Activated gamma-delta T cell treated with Interleukin-2 at 50 U/mL for 16 hours (primary cell): ENCODE results near the gene RAB7A.
"Not testable (repeated sequence)": the region's sequence is repeated elsewhere in the genome, so short reads cannot be mapped to it uniquely, and the experiment has no call there.

Experiments
- DNase-seq: peaks from one replicate; pipeline ENCODE4 v3.0.0-alpha.2; 2020

The RAB7A gene

GRCh38 chr3:128824132-128824850, 98.3 kb downstream of the RAB7A start:
- no peak for DNase-seq

GRCh38 chr3:128825117-128825725, 99.2 kb downstream of the RAB7A start:
- no peak for DNase-seq

DNA sequence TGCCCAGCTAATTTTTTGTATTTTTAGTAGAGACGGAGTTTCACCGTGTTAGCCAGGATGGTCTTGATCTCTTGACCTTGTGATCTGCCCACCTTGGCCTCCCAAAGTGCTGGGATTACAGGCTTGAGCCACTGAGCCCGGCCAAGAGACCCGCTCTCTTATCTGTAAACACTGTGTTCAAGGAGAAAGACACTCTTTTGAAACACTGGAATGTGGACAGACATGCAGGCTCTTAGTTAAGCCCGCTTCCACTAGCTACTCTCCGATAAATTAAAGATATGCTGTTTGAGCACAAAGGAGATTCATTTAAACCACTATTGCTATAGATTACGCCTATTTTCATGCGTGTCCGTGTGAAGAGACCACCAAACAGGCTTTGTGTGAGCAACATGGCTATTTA, 103.1 kb downstream of the RAB7A start:
- not testable (repeated sequence) for DNase-seq

- DNase-seq: not testable (repeated sequence)
Measured at GRCh38 chr3:128829925-128830625, 104.1 kb downstream of the RAB7A start.

DNA sequence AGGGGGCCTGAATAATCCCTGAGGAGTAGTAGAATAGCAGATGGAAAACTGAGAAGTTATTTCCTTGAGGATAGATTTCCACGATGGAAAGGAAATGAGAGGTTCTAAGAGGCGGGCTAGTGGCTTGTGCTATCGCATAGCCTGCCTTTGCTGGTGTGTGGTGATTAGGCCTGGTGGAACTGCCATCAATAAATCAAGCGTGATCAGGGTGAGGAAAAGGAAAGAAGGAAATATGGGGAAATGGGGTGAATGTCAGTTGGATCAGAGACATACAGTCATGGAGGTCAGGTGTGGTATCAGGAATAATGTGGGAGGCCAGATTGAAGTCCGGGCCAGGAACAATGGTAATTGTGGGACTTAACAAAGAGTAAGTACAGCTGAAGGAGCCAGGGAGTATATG, 104.8 kb downstream of the RAB7A start:
- DNase-seq: not testable (repeated sequence)

DNA sequence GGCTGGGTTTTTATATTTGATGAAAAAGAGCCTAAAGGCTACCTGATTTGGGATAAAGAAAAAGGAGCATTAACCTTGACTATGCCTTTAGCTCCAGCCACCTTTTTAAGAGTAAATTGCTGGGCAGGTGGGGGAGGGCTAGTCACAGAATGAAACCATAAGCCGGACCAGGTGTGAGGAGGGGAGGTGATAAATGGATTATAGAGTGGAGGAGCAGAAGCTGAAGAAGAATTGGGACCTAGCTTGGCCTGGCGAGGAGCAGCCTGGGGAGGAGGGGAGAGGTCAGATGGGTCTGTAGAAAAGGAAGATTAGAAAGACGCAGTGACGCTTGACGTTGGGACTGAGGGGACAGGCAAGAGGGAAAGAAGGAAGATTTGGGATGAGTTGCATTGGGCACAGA, 107.0 kb downstream of the RAB7A start:
- DNase-seq: not testable (repeated sequence)

DNA sequence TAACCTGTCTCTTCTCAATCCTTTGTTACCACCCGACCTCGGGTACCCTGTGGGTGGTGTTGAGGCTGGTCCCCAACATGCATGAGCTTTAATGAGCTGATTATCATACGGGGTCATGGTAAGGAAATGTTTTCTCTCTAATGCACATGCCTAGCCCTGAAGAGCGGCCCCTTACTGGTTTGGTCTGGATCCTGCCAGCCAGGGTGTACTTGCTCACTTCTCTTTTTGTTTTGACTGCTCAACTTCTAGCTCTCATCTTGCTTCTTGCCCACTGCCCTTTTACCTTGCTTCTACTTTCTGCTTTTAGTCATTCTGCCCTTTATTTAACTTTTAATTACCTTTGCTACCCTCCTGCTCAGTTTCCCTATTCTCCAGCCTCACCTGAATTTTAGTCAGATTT, 109.1 kb downstream of the RAB7A start:
- DNase-seq: no peak

- DNase-seq: no peak
Measured at GRCh38 chr3:128841926-128842920, 116.2 kb downstream of the RAB7A start.

GRCh38 chr3:128844502-128844901, 118.5 kb downstream of the RAB7A start:
- no peak for DNase-seq

- DNase-seq: no peak
Measured at GRCh38 chr3:128845119-128845777, 119.3 kb downstream of the RAB7A start.

GRCh38 chr3:128845778-128846485, 119.9 kb downstream of the RAB7A start:
- DNase-seq: peak; percentile 70

DNA sequence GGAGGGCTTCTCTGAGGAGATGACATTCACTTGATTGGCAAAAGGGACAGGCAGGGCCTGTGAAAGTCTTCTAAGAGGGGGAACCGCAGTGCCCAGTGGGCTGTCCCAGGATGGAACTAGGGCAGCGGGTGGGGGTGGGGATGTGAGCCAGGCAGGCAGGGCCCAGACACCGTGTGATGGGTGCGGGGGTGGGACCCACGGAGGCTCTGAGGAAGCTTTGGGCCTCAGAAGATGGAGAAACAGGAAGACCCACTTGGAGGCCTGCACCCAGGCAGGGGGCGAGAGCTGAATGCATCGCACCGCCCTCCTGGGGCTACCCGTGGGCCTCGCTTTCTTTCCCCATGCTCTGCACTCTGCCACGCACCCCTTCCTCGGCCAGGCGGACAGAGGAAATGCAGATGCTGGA, 120.5 kb downstream of the RAB7A start:
- no peak for DNase-seq

- DNase-seq: no peak
Measured at GRCh38 chr3:128847666-128848370, 121.8 kb downstream of the RAB7A start.

GRCh38 chr3:128848936-128849335, 123.0 kb downstream of the RAB7A start:
- DNase-seq: no peak

GRCh38 chr3:128849911-128850455, 124.0 kb downstream of the RAB7A start:
- DNase-seq: no peak

- DNase-seq: no peak
Measured at GRCh38 chr3:128850544-128850943, 124.6 kb downstream of the RAB7A start.

DNA sequence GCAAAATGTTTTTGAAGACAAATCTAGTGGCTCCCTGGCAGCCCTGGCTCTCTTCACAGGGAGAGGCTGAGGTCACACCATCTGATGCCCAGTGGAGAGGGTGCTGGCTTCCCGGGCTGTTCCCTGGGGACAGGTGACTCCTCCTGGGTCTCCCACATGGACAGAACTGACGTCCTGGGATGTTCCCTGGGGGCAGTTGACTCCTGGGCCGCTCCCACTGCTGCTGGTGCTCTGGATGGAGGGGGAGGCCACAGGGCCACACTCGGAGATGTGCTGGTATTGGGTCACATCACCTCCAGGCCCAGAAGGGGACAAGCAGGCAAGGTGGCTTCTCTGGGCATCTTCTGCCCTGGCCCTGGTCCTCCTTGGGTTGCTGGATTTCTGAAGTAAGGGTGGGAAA, 125.6 kb downstream of the RAB7A start:
- DNase-seq: no peak

- no peak for DNase-seq
Measured at GRCh38 chr3:128853826-128854225, 127.8 kb downstream of the RAB7A start.

GRCh38 chr3:128854475-128854874, 128.5 kb downstream of the RAB7A start:
- no peak for DNase-seq

DNA sequence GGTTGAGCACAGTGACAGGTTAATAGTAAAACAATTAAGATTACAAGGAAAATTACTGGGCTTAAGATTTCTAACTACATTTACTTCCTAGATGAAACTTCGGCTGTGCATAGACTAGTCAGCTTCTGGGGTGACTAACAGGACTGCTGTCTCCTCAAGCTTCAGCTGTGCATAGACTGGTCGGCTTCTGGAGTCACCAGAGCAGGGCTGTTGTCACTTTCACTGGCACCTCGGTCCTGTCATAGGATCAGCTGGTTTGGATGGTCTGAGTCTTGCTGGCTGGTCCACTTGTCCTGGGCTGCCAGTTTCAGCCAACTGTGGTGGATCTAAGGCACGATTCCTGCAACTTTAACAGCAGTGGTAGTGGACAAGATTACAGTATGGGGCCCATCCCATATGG, 129.6 kb downstream of the RAB7A start:
- no peak for DNase-seq

DNA sequence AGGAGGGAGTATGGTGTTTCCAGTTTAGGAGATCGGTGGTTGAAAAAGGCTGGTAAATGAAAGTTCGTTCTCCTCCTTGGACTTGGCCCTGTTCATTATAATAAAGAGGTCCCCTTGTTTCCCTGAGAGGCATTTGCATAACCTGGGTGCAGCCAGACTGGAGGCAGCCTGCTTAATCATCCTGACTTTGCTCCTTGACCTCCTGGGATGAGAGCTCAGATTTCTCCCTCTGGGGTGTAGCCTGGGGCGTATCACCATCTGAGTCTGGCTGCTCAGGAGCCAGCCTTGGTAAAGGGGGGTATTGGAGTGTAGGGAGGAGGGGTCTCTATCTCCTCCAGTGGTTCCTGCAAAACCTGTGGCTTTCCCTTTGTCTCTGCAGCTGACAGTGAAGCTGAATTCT, 132.2 kb downstream of the RAB7A start:
- no peak for DNase-seq
